Measurements from ENCODE around the gene NTMT1. TPM values are rescaled to one million over a fixed set of nuclear protein-coding genes. Genes with fewer than 3 reads are reported as not detected.

The NTMT1 gene, protein sequence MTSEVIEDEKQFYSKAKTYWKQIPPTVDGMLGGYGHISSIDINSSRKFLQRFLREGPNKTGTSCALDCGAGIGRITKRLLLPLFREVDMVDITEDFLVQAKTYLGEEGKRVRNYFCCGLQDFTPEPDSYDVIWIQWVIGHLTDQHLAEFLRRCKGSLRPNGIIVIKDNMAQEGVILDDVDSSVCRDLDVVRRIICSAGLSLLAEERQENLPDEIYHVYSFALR
- total RNA-seq: 10 to 100 TPM; 50.7 to 52.5 TPM
- 26.5 TPM for polyA plus RNA-seq (2013, experiment 1 of 2)
- 26.4 TPM for polyA plus RNA-seq (2013, experiment 2 of 2)
- total RNA-seq: 20.9 to 70.5 (median 38.8) reads per million in 172 experiments

DNA sequence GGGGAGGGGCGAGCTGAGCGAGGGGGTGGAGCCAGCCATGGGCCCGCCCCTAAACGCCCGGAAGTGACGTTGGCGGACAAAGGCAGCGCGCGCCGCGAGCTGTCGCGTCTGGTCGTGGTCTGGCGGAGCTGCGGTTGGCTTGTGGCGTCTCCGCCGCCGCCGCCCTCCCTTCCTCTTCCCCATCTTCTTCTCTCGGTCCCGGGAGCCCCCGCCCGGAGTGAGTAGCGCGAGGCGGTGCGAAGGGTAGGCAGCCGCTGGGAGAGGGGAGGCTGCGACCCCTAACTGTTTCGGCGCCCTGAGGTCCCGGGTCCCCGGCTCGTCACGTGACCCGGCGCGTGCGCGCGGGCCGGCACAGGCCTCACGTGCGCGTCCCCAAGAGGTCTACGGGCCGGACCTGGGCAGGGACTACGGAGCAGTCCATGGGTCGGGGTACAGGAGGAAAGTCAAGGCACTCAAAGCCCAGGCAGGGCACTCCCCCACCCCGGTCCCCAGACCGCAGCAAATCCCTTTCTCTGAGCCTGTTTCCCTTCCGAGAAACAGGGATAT is at the start of gene NTMT1:
Gene NTMT1, plus strand, starts transcription at position 85 of the 546 bp plus-strand sequence. CDS start 6,541 bp downstream, outside the sequence.
- Histone ChIP-seq H3K27ac (ENCODE audit: low read depth in 1 of 2, low read length in 2 of 2) (peak within 1 kb of the TSS; percentile 77 to 98), H3K4me3 (ENCODE audit: low read length) (peak within 1 kb of the TSS; percentile 75), H3K4me1 (ENCODE audit: insufficient read depth, low read length) (peaks cover 70% of the 10 kb centered on the region), H3K36me3 (ENCODE audit: insufficient read depth, low read length) (peaks cover 17% of the 10 kb centered on the region), H3K9me3 (ENCODE audit: control insufficient read depth in 1 of 2, insufficient read depth in 1 of 2, low read length in 2 of 2) (peaks cover 0 to 5% of the 10 kb centered on the region in 2 experiments), H3K27me3 (ENCODE audit: control insufficient read depth in 1 of 2, insufficient read depth in 2 of 2, low read length in 2 of 2) (peaks cover 6 to 10% of the 10 kb centered on the region in 2 experiments)
- Mint-ChIP-seq H3K9me3 (no peaks in the 10 kb centered on the region), H3K36me3 (ENCODE audit: low read depth) (peaks cover 26% of the 10 kb centered on the region), H3K27me3 (peaks cover 13% of the 10 kb centered on the region), H3K27ac (peak within 1 kb of the TSS; percentile 94), H3K4me3 (peak within 1 kb of the TSS; percentile 94), H3K4me1 (ENCODE audit: low read depth) (peaks cover 63% of the 10 kb centered on the region)
- TF ChIP-seq, protein P1, sequence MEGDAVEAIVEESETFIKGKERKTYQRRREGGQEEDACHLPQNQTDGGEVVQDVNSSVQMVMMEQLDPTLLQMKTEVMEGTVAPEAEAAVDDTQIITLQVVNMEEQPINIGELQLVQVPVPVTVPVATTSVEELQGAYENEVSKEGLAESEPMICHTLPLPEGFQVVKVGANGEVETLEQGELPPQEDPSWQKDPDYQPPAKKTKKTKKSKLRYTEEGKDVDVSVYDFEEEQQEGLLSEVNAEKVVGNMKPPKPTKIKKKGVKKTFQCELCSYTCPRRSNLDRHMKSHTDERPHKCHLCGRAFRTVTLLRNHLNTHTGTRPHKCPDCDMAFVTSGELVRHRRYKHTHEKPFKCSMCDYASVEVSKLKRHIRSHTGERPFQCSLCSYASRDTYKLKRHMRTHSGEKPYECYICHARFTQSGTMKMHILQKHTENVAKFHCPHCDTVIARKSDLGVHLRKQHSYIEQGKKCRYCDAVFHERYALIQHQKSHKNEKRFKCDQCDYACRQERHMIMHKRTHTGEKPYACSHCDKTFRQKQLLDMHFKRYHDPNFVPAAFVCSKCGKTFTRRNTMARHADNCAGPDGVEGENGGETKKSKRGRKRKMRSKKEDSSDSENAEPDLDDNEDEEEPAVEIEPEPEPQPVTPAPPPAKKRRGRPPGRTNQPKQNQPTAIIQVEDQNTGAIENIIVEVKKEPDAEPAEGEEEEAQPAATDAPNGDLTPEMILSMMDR (IDR thresholded peaks at IDR 0.05): no peak
- DNase-seq: peak; percentile 85 to 97 (median 90)
- intact Hi-C loops (cut with DNase I, micrococcal nuclease): loop anchor here (1.0 to 10.0 kb wide), 4 partner anchors 15 to 599 kb away; partner anchors contain the start of genes IER5L (in 1 of the 2), SH3GLB2 (in 1 of the 2) and TOR1B (in 1 of the 2)
- CTCF ChIA-PET: interaction anchor here (0.9 to 4.3 kb wide), 5 partner anchors 15 to 495 kb away, joined by 4 to 38 read pairs (median 15); partner anchors contain the start of gene ASB6
- ATAC-seq (ENCODE audit: poor library complexity): peak; percentile 65
- POLR2A ChIA-PET: interaction anchor here (0.6 to 4.4 kb wide), 21 partner anchors 8 to 1121 kb away, joined by 3 to 53 read pairs (median 4); partner anchors contain the start of genes ASB6, GLE1, IER5L and PTPA

DNA sequence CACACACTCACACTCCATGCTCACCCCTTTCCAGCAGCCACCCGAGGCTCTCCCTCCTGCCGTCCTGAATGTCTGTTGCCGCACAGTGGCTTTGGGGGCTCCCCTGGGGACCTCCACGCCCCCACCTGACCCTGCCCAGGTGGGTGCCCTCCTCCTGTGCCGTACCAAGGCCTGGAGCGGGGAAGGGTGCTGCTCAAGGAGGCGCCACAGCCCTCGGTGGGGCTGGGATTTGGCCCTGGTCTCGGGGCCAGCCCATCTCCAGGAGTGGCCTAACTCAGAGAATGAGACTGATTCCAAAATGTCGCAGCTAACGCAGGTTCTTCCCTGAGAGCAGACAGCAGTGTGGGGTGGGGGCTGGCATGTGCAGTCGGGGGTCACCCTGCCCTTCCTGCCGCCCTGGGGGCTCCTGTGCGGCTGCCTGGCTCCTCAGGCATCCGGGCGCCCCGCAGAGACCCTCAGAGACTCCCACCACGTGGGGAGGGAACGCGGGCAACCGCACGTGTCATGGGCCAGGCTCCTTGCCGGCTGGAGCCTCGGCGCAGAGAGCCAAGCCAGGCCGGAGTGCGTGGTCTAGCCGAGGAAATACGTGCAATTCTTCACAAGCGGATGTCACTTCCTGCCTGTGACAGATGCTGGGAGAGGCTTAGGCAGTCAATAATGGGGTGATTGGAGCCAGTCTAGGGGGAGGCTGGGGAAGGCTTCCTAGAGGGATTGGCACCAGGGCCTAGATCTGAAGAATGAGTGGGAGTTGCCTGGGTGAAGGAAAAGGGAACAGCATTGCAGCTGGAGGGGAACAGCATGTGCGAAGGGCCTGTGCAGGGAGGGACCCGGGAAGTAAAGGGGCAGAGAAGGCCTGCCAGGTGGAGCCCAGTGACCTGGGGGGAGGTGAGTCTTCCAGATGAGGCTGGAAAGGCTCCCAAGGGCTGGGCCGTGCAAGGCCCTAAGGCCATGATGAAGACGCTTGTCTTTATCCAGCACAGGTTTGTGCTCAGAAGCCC is 49.1 kb upstream of the NTMT1 start:
- TF ChIP-seq, protein P1 (IDR thresholded peaks at IDR 0.05): no peak
- Histone ChIP-seq H3K27me3 (ENCODE audit: control insufficient read depth in 1 of 2, insufficient read depth in 2 of 2, low read length in 2 of 2) (no peaks in the 10 kb centered on the region), H3K9me3 (ENCODE audit: control insufficient read depth in 1 of 2, insufficient read depth in 1 of 2, low read length in 2 of 2) (no peaks in the 10 kb centered on the region), H3K4me3 (ENCODE audit: low read length) (no peak overlapping the region), H3K4me1 (ENCODE audit: insufficient read depth, low read length) (peaks cover 34% of the 10 kb centered on the region), H3K27ac (ENCODE audit: low read depth in 1 of 2, low read length in 2 of 2) (no peak overlapping the region), H3K36me3 (ENCODE audit: insufficient read depth, low read length) (no peaks in the 10 kb centered on the region)
- intact Hi-C loops (cut with DNase I, micrococcal nuclease): no loop called here
- Mint-ChIP-seq H3K36me3 (ENCODE audit: low read depth) (no peaks in the 10 kb centered on the region), H3K27ac (no peak overlapping the region), H3K4me3 (no peak overlapping the region), H3K4me1 (ENCODE audit: low read depth) (peaks cover 29% of the 10 kb centered on the region), H3K27me3 (peaks cover 3% of the 10 kb centered on the region), H3K9me3 (no peaks in the 10 kb centered on the region)
- DNase-seq (no peak), ATAC-seq (ENCODE audit: poor library complexity) (no peak)
- POLR2A ChIA-PET: no interaction called here
- CTCF ChIA-PET: no interaction called here

DNA sequence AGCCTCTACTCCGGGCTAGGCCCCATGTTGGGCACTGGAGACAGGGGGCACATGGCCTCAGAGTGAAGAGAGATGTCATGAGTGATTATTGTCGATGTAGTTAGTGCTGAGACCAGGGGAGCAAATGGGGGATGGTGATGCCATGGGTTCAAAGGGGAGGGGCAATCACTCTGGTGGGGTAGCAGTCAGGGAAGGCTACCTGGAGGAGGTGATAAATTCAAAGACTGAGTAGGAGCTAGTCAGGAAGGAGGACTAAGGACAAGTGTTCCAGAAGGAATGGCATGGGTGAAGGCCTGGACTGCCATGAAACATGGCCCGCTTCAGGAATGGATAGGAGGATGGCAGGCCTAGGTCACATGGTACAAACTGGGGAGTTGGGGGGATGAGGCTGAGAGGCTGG is 46.7 kb upstream of the NTMT1 start:
- intact Hi-C loops (cut with DNase I, micrococcal nuclease): no loop called here
- Mint-ChIP-seq H3K36me3 (ENCODE audit: low read depth) (no peaks in the 10 kb centered on the region), H3K4me1 (ENCODE audit: low read depth) (peaks cover 46% of the 10 kb centered on the region), H3K4me3 (no peak overlapping the region), H3K9me3 (no peaks in the 10 kb centered on the region), H3K27ac (no peak overlapping the region), H3K27me3 (no peaks in the 10 kb centered on the region)
- ChIA-PET CTCF (interaction anchor here (1.4 kb wide), 1 partner anchor 437 kb away, joined by 4 read pairs; no protein-coding TSS in a partner anchor), POLR2A (no interaction called here)
- Histone ChIP-seq H3K4me1 (ENCODE audit: insufficient read depth, low read length) (peaks cover 55% of the 10 kb centered on the region), H3K4me3 (ENCODE audit: low read length) (no peak overlapping the region), H3K27me3 (ENCODE audit: control insufficient read depth in 1 of 2, insufficient read depth in 2 of 2, low read length in 2 of 2) (no peaks in the 10 kb centered on the region), H3K9me3 (ENCODE audit: control insufficient read depth in 1 of 2, insufficient read depth in 1 of 2, low read length in 2 of 2) (no peaks in the 10 kb centered on the region), H3K36me3 (ENCODE audit: insufficient read depth, low read length) (no peaks in the 10 kb centered on the region), H3K27ac (ENCODE audit: low read depth in 1 of 2, low read length in 2 of 2) (no peak overlapping the region)
- TF ChIP-seq, protein P1 (IDR thresholded peaks at IDR 0.05): no peak
- DNase-seq: no peak
- no peak for ATAC-seq (ENCODE audit: poor library complexity)

All from CD4-positive, alpha-beta T cell (primary cell).